HG02840 (cell line): ENCODE measurements around the gene CXorf65.

Experiments
- ATAC-seq: cut with Tn5 transposase; IDR thresholded peaks from one replicate; pipeline ENCODE4 v1.9.1; 2021; ENCODE audit warnings: mild to moderate bottlenecking, moderate library complexity, moderate number of reproducible peaks; ENCODE audit not compliant: unreplicated experiment, low FRiP score

The CXorf65 gene

GRCh38 chrX:71107762-71108360 lies 1.3 kb upstream of the CXorf65 start:
- no peak for ATAC-seq

GRCh38 chrX:71107245-71107644 lies 705 bp upstream of the CXorf65 start:
- ATAC-seq = no peak

GRCh38 chrX:71105628-71106027 lies 912 bp downstream of the CXorf65 start:
- no peak for ATAC-seq

- no peak for ATAC-seq
These were observed 3.2 kb downstream of the CXorf65 start for GRCh38 chrX:71103110-71103983.

- no peak for ATAC-seq
These were observed 4.2 kb downstream of the CXorf65 start for GRCh38 chrX:71102292-71102691.

GRCh38 chrX:71100581-71101505 lies 5.7 kb downstream of the CXorf65 start:
- ATAC-seq = no peak

- no peak for ATAC-seq
These were observed 6.8 kb downstream of the CXorf65 start for GRCh38 chrX:71099736-71100135.

- ATAC-seq = no peak
These were observed 7.5 kb downstream of the CXorf65 start for GRCh38 chrX:71098951-71099506.

GRCh38 chrX:71098302-71098701 lies 8.2 kb downstream of the CXorf65 start:
- no peak for ATAC-seq

- ATAC-seq = no peak
These were observed 9.8 kb downstream of the CXorf65 start for GRCh38 chrX:71096760-71097032.

- ATAC-seq = no peak
These were observed 10.4 kb downstream of the CXorf65 start for GRCh38 chrX:71095981-71096759.

GRCh38 chrX:71095555-71095980 lies 11.0 kb downstream of the CXorf65 start, which contains the start of gene FOXO4:
Gene FOXO4, plus strand, starts transcription at chrX:71095851. Its CDS starts 678 bp downstream, at chrX:71096529.
- peak; percentile 90 for ATAC-seq

- ATAC-seq = no peak
These were observed 11.5 kb downstream of the CXorf65 start for GRCh38 chrX:71095033-71095432.

- ATAC-seq = no peak
These were observed 15.3 kb downstream of the CXorf65 start for GRCh38 chrX:71091263-71091662.

GRCh38 chrX:71085900-71086299 lies 20.6 kb downstream of the CXorf65 start:
- ATAC-seq = no peak

- ATAC-seq = no peak
These were observed 23.7 kb downstream of the CXorf65 start for GRCh38 chrX:71082822-71083221.

GRCh38 chrX:71082124-71082647 lies 24.4 kb downstream of the CXorf65 start:
- no peak for ATAC-seq

GRCh38 chrX:71081330-71082123 lies 25.0 kb downstream of the CXorf65 start:
- ATAC-seq = no peak

GRCh38 chrX:71070531-71070930 lies 36.0 kb downstream of the CXorf65 start:
- no peak for ATAC-seq
